ENCODE data around the gene GNAO1. TPM values are rescaled to one million over a fixed set of nuclear protein-coding genes. Genes with fewer than 3 reads are reported as not detected.

GNAO1 gene
- polyA plus RNA-seq, 1 donor from 2014 or later, result 31.5 TPM

DNA sequence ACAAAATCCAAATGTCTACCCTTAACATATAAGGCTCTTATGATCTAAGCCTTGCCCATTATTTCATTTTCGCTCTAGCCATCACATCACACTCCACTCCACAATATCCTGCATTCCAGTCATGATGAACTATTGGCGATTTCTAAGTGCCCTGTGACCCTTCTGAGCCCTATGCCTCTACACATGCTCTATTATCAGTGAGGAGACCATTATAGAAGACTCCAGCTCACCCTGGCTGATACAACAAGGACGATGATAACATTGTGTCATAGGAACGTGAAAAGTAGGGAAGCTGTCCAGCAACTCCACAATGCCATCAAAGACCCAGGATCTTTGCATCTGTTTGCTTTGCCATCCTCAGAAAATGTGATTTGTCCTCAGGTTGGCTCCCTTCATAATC lies 29.6 kb upstream of the GNAO1 start:
- Histone ChIP-seq H3K9me3 (ENCODE audit: low read length) (no peaks in the 10 kb centered on the region), H3K9ac (ENCODE audit: low read length) (no peak overlapping the region), H3K4me2 (ENCODE audit: low read length) (no peak overlapping the region), H3K36me3 (ENCODE audit: insufficient read depth, low read length) (no peaks in the 10 kb centered on the region), H3K27me3 (ENCODE audit: insufficient read depth, low read depth, low read length) (no peaks in the 10 kb centered on the region), H3K27ac (ENCODE audit: low read length) (no peak overlapping the region), H3F3A (ENCODE audit: insufficient read depth, low read length, poor library complexity, severe bottlenecking) (no peaks in the 10 kb centered on the region), H3K79me2 (replicated peaks; ENCODE audit: insufficient read depth, low read length) (no peaks in the 10 kb centered on the region), H2AFZ (ENCODE audit: low read depth, low read length) (no peak overlapping the region), H3K9me2 (ENCODE audit: insufficient read depth, low read length) (no peaks in the 10 kb centered on the region), H3K4me3 (ENCODE audit: low read length) (no peak overlapping the region), H4K20me1 (ENCODE audit: insufficient read depth) (no peaks in the 10 kb centered on the region)
- TF ChIP-seq, protein P1, sequence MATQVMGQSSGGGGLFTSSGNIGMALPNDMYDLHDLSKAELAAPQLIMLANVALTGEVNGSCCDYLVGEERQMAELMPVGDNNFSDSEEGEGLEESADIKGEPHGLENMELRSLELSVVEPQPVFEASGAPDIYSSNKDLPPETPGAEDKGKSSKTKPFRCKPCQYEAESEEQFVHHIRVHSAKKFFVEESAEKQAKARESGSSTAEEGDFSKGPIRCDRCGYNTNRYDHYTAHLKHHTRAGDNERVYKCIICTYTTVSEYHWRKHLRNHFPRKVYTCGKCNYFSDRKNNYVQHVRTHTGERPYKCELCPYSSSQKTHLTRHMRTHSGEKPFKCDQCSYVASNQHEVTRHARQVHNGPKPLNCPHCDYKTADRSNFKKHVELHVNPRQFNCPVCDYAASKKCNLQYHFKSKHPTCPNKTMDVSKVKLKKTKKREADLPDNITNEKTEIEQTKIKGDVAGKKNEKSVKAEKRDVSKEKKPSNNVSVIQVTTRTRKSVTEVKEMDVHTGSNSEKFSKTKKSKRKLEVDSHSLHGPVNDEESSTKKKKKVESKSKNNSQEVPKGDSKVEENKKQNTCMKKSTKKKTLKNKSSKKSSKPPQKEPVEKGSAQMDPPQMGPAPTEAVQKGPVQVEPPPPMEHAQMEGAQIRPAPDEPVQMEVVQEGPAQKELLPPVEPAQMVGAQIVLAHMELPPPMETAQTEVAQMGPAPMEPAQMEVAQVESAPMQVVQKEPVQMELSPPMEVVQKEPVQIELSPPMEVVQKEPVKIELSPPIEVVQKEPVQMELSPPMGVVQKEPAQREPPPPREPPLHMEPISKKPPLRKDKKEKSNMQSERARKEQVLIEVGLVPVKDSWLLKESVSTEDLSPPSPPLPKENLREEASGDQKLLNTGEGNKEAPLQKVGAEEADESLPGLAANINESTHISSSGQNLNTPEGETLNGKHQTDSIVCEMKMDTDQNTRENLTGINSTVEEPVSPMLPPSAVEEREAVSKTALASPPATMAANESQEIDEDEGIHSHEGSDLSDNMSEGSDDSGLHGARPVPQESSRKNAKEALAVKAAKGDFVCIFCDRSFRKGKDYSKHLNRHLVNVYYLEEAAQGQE (IDR thresholded peaks at IDR 0.05; ENCODE audit: borderline replicate concordance), result no peak
- no peak for TF ChIP-seq MXI1 (conservative IDR thresholded peaks at IDR 0.05; ENCODE audit: poor library complexity, severe bottlenecking)
- TF ChIP-seq TAF1 (IDR thresholded peaks at IDR 0.05; ENCODE audit: low read depth), result no peak

DNA sequence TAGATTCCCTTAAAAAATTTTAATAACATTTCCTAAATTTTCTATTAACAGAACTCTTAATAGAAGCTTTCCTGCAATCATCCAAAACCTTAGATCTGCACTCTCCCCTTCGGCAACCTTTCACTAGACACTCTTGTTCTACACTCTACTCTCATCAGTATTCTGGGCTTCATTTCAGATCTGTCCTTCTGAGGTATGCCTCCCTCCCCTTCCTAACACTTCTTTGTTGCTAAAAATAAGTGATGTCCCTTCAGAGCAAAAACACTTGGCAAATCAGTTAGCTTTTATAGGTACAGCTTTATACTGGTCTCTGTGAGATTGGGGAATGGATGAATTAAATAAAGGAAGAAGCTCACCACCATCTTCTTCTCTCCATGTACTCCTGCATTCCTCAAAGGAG lies 28.2 kb upstream of the GNAO1 start:
- no peaks in the 10 kb centered on the region for H3K9me2 ChIP-seq (ENCODE audit: insufficient read depth, low read length)
- no peaks in the 10 kb centered on the region for H3K27me3 ChIP-seq (ENCODE audit: insufficient read depth, low read depth, low read length)
- TF ChIP-seq, protein P2, sequence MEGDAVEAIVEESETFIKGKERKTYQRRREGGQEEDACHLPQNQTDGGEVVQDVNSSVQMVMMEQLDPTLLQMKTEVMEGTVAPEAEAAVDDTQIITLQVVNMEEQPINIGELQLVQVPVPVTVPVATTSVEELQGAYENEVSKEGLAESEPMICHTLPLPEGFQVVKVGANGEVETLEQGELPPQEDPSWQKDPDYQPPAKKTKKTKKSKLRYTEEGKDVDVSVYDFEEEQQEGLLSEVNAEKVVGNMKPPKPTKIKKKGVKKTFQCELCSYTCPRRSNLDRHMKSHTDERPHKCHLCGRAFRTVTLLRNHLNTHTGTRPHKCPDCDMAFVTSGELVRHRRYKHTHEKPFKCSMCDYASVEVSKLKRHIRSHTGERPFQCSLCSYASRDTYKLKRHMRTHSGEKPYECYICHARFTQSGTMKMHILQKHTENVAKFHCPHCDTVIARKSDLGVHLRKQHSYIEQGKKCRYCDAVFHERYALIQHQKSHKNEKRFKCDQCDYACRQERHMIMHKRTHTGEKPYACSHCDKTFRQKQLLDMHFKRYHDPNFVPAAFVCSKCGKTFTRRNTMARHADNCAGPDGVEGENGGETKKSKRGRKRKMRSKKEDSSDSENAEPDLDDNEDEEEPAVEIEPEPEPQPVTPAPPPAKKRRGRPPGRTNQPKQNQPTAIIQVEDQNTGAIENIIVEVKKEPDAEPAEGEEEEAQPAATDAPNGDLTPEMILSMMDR (IDR thresholded peaks at IDR 0.05; ENCODE audit: poor library complexity, severe bottlenecking), result no peak
- TF ChIP-seq RAD21 (conservative IDR thresholded peaks at IDR 0.05) (no peak), EZH2 (IDR thresholded peaks at IDR 0.05; ENCODE audit: borderline replicate concordance, insufficient read depth, low read length, poor library complexity, severe bottlenecking) (no peak), SMC3 (conservative IDR thresholded peaks at IDR 0.05; ENCODE audit: poor library complexity) (no peak), TAF1 (IDR thresholded peaks at IDR 0.05; ENCODE audit: low read depth) (no peak), MXI1 (conservative IDR thresholded peaks at IDR 0.05; ENCODE audit: poor library complexity, severe bottlenecking) (no peak), EP300 (conservative IDR thresholded peaks at IDR 0.05; ENCODE audit: poor library complexity, severe bottlenecking) (no peak), POLR2AphosphoS5 (IDR thresholded peaks at IDR 0.05) (no peak)
- TF ChIP-seq, protein P1 (IDR thresholded peaks at IDR 0.05; ENCODE audit: borderline replicate concordance), result no peak
- H3K9me3 ChIP-seq (ENCODE audit: low read length), result no peaks in the 10 kb centered on the region
- no peaks in the 10 kb centered on the region for H4K20me1 ChIP-seq (ENCODE audit: insufficient read depth)
- no peaks in the 10 kb centered on the region for H3F3A ChIP-seq (ENCODE audit: insufficient read depth, low read length, poor library complexity, severe bottlenecking)
- H3K4me2 ChIP-seq (ENCODE audit: low read length), result no peak overlapping the region
- no peak overlapping the region for H3K4me3 ChIP-seq (ENCODE audit: low read length)
- H3K9ac ChIP-seq (ENCODE audit: low read length), result no peak overlapping the region
- H3K79me2 ChIP-seq (replicated peaks; ENCODE audit: insufficient read depth, low read length), result no peaks in the 10 kb centered on the region
- no peak overlapping the region for H3K27ac ChIP-seq (ENCODE audit: low read length)
- no peak overlapping the region for H2AFZ ChIP-seq (ENCODE audit: low read depth, low read length)
- no peaks in the 10 kb centered on the region for H3K36me3 ChIP-seq (ENCODE audit: insufficient read depth, low read length)
